OCI-M2 (cell line): ENCODE measurements around the gene GJC3.
"Not testable (repeated sequence)": the region's sequence is repeated elsewhere in the genome, so short reads cannot be mapped to it uniquely, and the experiment has no call there.

ENCODE experiments used
- DNase-seq: peaks from one replicate; lab custom pipeline; 2025; ENCODE audit not compliant: unreplicated experiment; lab: John Stamatoyannopoulos, UW

GJC3 gene

GRCh38 chr7:99930376-99930775, 956 bp upstream of the GJC3 start:
- DNase-seq = no peak

GRCh38 chr7:99929730-99930053, 272 bp upstream of the GJC3 start:
- DNase-seq = no peak

GRCh38 chr7:99928188-99928587, 1.2 kb downstream of the GJC3 start:
- DNase-seq = no peak

- DNase-seq = no peak
Measured at GRCh38 chr7:99927536-99927935, 1.9 kb downstream of the GJC3 start.

DNA sequence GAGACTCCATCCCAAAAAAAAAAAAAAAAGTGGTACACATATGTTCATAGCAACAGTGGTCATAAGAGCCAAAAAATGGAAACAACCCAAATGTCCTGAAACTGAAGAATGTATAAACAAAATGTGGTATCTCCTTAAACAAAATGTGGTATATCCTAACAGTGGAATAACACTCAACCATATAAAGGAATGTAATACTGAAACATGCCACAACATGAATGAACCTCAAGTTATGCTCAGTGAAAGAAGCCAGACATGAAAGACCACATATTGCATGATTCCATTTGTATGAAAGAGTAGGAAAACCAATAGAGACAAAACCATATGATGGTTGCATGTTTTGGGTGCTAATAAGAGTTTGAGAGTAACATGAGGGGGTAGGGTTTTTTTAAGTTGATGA, 3.1 kb downstream of the GJC3 start:
- DNase-seq = no peak

GRCh38 chr7:99923200-99923599, 6.2 kb downstream of the GJC3 start:
- no peak for DNase-seq

GRCh38 chr7:99920149-99920548, 9.3 kb downstream of the GJC3 start:
- DNase-seq = no peak

GRCh38 chr7:99919814-99920112, 9.7 kb downstream of the GJC3 start:
- no peak for DNase-seq

- peak; percentile 27 for DNase-seq
Measured at GRCh38 chr7:99918959-99919813, 10.2 kb downstream of the GJC3 start, which contains the start of gene TRIM4. Gene TRIM4 (minus strand): TSS chr7:99919530. CDS start chr7:99919401, 129 bp downstream.

- DNase-seq = no peak
Measured at GRCh38 chr7:99910976-99911375, 18.4 kb downstream of the GJC3 start.

- no peak for DNase-seq
Measured at GRCh38 chr7:99901581-99901980, 27.8 kb downstream of the GJC3 start.

DNA sequence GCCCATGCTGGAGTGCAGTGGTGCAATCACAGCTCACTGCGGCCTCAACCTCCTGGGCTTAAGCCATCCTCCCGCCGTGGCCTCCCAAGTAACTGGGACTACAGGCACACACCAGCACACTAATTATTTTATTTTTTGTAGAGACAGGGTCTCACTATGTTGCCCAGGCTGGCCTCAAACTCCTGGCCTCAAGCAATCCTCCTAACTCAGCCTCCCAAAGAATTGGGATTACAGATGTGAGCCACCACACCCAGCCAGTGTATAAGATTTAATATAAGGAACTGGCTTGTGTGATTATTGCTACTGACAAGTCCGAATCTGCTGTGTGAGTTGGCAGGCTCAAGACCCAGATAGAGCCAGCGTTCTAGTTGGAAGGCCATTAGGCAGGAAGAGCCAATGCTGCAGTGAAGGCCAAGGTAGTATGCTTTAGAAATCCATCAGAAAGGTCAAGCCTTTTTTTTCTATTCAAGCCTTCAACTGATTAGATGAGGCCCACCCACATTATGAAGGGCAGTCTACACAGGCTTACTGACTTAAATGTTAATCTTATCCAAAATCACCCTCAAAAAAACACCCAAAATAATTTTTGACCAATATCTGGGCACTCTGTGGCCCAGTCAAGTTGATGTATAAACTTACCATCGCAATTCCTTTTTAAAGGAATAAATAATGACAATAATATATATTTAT, 29.4 kb downstream of the GJC3 start:
- no peak for DNase-seq

DNA sequence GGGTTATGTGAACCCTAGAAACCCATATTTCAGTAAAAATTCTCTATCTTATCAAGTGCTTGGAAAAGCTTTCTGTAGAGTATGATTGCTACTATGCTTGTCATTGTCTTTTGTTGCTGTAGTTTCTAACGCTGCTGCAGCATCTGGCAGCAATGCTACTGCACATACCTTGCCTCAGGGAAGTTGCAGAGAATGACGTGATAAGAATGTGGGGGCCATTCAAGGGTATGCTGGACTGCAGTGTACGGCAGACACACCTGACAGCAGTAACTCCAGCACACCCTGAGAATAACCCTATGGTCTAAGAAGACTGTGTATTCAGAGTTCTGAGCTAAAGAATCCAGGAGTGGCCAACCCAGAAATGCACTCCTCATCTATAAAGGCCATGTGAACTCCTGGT, 30.6 kb downstream of the GJC3 start:
- no peak for DNase-seq

DNA sequence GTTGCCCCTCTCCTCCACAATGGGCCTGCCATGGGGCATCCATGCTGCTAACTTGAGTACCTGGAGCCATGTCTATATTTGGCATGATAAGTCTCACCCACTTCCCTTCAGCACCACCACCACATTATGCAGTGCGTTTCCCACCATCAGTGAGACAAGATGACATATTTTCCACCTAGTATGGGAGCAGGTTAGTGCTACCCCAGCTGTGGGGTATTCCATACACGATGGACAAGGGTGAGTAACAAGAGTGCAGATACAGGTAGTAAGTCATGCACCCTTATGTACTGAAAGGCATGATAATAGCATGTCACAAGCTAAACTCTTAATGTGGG, 31.4 kb downstream of the GJC3 start:
- DNase-seq = no peak

DNA sequence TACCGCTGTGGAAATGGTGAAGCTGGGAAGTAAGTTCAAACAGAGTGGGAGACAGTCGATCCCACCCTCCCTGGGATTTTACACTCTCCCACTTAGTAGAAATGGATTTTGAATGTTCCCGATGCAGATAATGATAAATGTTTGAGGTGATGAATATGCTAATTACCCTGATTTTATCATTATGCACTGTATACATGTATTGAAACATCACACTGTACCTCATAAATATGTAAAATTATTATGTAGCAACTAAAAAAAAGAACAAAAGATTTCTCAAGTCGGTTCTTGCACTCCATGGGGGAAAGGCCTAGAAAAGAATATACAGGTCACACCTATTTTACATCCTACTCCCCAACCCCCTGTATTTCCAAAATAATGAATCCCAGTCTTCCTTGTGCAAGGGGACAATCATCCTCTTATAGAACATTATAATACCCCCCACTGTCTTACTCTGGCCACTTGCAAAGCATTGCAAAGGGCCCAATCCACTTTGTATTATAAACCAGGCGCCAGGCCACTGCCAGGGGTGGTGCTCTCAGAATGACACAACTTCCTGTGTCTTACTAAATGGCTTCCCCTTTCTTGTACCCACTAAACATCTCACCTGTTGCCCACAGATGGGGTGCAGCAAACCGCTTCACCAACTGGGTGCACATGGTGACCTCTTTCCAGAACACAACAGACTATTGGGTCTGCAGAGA, 31.9 kb downstream of the GJC3 start:
- no peak for DNase-seq

DNA sequence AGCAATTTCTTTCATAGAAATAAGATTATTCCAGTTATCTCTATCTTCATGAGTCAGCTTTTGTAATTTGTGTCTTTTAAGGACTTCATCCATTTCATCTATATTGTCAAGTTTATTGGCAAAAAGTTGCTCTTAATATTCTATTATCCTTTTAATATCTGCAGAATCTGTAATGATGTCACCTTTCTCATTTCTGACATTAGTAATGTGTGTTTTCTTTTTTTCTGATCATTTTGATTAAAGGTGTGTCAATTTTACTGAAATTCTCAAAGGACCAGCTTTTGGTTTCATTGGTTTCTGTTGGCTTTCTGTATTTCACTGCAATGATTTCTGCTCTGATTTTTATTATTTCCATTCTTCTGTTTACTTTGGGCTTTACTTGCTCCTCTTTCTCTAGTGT, 34.7 kb downstream of the GJC3 start:
- no peak for DNase-seq

GRCh38 chr7:99893280-99893679, 36.1 kb downstream of the GJC3 start:
- no peak for DNase-seq

- not testable (repeated sequence) for DNase-seq
Measured at GRCh38 chr7:99890348-99890747, 39.1 kb downstream of the GJC3 start.

DNA sequence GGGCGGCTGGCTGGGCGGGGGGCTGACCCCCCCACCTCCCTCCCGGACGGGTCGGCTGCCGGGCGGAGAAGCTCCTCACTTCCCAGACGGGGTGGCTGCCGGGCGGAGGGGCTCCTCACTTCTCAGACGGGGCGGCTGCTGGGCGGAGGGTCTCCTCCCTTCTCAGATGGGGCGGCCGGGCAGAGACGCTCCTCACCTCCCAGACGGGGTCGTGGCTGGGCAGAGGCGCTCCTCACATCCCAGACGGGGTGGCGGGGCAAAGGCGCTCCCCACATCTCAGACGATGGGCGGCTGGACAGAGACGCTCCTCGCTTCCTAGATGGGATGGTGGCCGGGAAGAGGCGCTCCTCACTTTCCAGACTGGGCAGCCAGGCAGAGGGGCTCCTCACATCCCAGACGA, 41.1 kb downstream of the GJC3 start:
- not testable (repeated sequence) for DNase-seq

DNA sequence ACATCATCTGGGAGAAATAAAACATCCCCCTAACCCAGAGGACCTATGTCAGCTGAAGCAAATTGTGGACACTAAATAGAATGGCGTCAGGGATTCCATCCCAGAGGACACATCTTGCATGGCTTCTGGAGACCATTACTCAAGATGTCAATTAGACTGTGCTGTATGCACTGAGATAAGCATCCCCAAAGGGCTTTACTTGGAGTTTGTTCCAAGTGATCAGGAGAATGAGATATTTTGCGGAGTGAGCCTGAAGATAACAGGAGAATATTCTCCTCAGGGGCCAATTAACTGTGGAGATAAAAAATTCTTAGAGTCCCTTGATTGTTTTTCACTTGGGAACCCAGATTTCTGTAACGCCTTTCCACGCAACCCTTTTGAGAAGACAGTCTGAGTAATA, 48.0 kb downstream of the GJC3 start:
- DNase-seq = no peak

DNA sequence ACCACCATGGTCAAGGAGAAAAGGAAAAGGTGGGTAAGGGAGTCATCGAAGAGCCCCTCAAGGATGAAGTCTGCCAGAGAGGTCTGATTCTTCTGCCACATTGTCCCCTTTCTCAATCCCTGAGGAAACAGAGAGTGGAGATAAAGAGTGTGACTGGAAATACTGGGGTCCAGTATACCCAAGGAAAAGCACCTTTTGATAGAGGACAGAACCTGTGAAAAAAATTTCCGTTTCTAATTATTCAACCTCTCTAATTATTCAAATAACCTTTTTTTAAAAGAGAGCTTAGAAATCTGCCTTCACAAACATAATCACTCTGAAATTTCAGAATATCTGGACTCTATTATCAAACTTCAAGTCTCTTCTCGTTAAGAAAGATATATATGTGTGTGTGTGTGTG, 52.5 kb downstream of the GJC3 start, which contains the start of gene OR2AE1:
Gene OR2AE1 (minus strand): TSS at position 101 of the 400 bp plus-strand sequence. CDS start 0 bp downstream, at position 101.
- no peak for DNase-seq

DNA sequence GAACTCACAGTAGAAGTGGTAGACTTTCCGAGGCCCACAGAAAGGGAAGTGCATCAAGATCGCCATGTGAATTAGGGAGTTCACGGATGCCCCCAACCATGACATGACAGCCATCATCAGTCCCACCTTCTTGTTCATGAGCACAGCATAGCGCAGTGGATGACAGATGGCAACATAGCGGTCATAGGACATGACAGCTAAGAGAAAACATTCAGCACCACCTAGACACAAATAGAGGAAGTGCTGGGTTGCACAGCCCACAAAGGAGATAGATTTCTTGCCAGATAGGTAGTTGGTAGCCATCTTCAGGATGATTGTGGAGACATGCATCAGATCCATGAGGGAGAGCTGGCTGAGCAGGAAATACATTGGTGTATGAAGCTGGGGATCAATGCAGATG, 52.9 kb downstream of the GJC3 start:
- no peak for DNase-seq
